A204.1 (cell line): Measurements from ENCODE around the gene NKAIN2.

Experiments used
- FAIRE-seq: peaks from 2 replicates; lab custom pipeline; 2012; peaks lifted over from hg19 to GRCh38; lab: Jason Lieb, UNC

Gene NKAIN2

DNA sequence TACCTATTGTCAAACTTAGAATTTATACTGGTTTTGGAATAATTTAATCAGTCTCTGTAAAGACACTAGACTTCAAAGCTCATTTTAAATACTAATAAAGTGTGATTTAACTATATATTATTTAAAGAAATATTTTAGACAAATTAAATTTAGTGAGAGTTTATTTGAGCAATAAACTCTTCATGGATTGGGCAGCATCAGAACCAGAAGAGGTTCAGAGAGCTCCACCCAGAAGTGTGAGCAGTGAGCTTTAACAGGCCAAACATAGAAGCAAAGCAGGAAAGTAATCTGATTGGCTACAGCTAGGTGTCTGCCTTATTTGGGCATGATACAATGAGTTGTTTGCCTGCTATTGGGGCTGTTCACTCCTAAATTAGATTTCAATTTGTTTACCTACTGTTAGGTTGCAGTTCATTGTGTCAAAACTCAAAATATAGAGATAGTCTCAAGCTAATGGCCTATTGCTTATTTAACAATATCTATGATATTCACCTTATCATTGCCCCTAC, 803.5 kb downstream of the NKAIN2 start:
- FAIRE-seq: no peak

DNA sequence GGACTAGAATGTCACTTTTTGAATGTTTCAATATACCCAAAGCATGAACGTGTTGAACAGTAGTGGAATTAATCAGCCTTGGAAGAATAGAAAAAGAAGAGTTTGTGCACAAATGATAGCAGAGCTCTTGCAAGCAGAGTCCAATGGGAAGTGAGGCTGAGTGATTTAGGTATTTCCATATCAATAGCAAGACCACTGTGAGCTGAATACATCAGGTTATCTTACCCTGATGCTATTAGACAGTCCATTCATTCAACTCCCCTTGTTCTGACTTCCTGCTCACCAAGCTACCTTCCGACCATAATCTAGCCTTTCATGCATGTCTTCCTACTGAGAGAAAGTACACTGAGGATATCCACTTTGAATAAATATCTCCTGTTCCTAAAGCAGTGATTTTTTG, 809.4 kb downstream of the NKAIN2 start:
- FAIRE-seq: no peak

DNA sequence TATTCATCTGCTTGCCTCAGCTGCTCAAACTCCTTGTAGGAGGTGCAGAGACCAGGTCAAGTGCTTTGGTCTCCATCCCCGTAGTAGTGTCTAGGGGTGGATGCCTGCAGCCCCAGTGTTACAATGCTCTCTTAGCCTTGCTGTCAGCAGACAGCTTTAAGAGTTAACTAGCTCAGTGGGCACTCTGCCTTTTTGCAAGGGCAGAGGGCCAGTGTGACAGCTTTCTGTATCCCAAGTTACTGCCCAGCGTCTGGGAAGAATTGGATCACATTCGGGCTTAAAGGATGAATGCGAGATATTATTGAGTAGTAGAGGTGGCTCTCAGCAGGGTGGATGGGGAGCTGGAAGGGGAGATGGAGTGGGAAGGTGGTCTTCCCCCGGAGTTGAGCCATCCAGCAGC, 818.7 kb downstream of the NKAIN2 start:
- no peak for FAIRE-seq

DNA sequence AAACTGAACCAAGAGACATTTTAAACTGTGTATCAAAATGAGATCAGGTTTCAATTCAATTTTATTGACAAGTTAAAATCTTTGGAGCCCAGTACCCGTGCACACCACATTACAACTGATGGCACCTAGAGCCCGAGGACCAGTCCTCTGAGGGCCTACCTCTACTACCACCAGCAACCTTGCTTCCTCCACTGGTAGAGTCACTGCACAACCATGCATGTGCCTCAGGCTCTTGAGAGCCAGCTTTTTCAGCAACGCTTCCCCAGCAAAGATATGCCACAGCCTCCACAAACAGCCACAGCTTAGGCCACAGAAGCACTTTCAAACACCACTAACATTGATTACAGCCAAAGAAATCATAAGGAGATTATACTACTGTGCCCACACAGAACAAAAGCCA, 830.0 kb downstream of the NKAIN2 start:
- FAIRE-seq: no peak

DNA sequence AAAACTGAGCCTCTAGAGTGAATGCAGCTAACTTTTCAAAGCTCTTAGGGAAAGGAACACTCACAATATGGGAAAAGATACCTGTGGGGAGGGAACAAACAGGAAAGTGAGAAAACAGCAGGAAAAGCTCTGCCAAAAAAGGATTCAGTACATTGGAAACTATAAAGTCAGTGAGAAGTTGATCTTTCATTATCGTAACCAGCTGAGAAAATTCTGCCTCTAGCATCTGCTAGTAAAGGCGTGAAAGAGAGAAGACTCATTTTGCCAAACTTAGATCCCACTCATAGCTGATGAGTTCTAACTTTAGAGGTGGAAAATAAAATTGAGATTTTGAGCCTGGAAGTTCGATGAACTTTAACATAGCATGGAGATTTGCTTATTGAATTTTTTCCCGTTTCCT, 836.8 kb downstream of the NKAIN2 start:
- FAIRE-seq: no peak

DNA sequence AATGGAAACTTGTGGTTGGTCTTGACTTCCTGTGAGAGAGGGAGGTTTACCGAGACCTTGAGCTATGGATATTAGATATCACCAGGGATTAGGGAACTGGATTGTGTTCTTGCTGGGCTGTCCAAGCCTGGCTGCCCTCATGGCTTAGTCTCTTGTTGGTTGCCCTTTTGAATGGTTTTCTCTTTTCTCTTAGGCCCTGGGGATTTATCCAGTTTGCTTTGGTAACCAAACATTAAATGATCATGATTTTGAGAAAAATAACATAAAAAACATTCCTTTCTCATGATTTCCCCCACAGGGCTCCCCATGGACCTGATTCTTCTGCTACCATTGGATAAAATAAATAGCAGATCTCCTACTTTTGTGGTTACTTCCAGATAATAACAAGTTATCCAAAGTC, 852.2 kb downstream of the NKAIN2 start:
- FAIRE-seq: no peak

DNA sequence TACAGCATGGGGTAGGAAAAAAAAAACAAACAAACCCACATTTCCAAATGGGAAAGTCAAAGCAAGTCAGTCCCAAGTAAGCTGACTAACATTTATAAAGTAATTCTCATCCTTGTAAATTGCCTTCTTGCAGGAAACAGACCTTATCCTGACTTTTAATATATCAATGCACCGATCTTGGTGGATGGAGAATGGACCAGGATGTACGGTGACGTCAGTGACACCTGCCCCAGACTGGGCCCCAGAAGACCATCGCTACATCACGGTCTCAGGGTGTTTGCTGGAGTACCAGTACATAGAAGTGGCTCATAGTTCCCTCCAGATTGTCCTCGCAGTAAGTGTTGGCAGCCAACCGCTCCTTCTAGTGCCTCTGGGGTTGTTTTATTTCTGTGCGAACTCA, 854.4 kb downstream of the NKAIN2 start:
- FAIRE-seq: no peak

DNA sequence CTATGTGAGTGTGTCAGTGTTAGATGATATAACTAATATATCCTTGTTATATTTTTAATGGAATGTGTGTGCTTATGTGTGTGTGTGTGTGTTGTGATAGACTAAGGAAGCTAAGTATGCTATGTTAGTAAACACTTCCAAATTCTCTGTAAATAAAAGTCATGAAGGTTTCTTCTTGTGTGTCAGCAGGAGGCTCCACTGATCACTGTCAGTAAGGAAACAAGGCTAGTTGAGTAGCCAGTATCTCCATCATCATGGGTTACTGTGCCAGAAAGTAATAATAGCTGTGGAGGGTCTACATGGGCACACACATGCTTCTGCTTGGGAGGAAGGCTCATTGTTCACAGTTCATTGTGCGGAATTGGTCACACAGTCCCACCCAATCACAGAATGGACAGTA, 855.8 kb downstream of the NKAIN2 start:
- no peak for FAIRE-seq

DNA sequence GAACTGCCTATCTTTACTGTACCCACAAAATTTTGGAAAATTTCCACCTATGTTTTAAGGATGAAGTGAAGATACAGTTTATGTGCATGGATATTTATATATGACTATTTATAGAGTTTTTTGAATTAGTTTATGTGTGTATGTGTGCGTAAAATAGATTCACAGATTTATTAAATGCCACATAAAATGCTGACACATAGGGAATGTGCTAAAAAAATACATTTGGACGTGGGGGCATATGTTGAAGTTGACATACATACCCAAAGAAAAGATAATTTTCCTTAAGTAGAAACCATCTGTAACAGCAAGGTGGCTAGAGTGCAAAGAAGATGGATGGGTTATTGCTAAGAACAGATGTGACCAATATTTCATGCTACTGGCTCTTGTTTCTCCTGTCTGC, 856.5 kb downstream of the NKAIN2 start:
- no peak for FAIRE-seq

DNA sequence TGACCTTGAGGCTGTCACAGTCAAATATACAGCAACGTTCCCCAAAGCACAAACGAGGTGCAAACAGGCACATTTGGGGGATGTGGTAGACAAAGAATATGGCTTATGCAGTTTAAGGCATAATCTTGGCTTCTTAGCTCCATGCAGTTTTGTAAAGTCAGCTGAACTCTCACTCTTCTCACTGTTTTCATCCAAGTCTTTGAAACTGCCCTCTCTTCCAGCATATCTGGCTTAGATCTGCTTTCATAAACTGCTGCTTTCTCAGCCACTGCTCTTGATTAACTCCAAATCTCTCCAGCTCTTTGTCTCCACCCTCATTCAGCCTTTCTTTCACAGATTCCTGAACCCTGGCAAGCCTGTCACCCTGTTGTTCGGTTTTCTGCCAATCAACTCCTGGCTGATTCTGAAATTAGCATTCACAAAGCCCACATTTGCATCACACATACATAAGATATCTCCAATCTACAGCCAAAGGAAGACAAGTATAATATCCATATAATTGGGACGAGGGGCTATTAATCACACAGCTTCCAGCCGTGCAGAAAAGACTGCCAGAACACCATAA, 857.5 kb downstream of the NKAIN2 start:
- FAIRE-seq: no peak

DNA sequence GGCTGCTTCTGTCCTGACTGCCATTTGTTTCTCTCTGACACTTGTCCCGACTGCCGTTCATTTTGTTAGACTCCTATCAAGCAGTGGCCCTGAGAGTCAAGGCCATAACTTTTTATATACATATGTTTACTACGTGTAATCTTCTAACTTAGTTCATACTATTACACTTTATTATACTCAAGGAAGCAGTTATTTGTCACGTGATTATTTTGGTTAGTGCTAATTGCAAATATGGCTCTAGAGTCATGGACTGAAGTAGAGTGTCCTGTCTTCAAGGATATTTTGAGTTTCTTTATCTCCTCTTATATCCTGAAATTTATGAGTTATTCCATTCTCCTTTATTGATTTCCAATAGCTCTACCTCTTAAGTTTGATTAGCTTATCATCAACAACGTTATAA, 864.4 kb downstream of the NKAIN2 start:
- no peak for FAIRE-seq

DNA sequence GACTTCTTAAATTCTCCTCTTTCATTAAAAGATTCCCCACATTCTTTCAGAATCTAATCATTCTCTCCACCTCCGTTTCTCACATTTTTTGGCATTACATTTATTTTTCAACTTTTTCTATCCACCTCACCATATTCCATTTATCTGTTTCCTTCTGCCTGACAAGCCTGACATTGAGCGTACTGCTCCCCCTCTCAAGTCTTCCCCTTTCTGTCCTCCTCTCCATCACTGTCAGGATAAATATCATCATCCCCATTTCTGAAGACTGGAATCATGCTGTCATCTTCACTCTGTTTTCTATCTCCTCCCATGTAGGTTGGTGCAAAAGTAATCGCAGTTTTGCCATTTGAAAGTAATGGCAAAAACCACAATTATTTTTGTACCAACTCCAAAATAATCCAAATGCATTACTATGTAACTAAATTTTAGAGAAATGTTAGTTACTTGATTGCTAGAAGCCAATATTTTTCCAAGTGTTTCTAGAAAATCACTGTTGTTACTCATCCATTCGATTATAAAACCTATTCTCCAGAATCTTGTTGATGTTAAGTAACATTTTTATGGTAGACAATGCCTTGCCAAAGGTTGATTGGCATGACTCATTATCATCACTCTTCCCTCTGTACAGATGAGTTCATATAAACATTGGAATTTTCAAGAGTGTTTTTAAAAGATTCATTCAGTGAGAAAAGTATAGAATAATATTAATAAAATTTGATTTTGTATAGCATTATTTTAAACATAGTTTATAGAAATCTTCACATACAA, 866.2 kb downstream of the NKAIN2 start:
- no peak for FAIRE-seq

DNA sequence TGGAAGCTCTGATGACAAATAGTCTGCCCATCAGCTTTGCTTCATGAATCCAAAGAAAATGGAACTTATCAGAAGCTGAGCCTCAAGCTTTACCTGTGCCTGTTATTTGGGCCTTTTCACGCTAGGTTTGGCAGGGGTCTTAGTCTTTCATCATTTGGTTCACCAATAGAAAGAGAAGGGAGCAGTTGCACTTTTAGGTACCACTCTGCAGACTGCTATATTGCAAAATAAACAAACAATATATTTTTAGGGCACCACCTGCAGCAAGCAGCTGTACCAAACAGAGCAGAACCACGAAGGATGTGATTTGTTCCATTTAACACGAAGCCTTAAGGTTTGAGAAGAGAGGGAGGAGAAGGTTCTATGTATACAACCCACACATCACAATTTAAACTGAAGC, 867.1 kb downstream of the NKAIN2 start:
- no peak for FAIRE-seq

DNA sequence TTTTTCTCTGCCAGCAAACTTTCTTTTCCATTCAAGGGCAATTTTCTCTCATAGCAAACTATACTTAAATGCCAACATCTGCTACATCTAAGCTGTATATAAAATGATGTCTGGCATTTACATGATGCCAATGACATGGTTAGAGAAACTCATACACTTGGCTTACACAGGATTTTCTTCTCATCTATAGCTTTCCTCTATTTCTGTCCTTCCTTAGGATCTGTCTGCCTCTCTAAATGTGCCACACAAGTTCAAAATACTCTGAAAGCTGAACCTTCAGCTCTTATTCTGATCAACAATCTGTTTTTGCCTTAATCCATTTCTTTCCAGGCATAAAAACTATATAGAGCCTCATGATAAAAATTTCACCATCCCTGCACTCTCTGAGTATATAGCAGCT, 867.7 kb downstream of the NKAIN2 start:
- no peak for FAIRE-seq

DNA sequence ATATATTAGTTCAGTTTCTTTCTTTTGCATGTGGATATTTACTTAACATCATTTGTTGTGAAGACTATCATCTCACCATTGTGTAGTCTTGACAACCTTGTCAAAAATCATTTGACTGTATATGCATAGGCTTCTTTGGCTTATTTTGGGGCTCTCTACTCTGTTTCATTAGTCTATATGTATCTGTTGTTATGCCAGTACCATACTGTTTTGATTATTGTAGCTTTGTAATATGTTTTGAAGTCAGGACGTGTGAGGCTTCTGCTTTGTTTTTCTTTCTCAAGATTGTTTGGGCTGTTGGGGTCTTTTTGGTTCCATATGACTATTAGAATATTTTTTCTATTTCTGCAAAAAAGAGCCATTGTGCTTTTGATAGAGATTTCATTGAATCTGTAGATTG, 870.4 kb downstream of the NKAIN2 start:
- no peak for FAIRE-seq

DNA sequence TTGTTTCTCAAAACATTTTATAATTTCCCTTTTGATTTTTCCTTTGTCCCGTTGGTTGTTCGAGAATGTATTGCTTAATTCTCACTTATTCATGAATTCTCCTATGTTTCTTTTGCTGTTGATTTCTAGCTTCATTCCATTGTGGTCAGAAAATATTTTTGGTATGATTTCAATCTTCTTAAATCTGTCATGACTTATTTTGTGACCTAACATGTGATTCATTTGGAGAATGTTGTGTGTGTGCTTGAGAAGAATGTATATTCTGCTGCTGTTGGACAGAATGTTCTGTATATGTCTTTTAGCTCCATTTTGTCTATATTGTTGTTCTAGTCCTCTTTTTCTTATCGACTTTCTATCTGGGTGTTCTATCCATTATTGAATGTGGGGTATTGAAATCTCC, 872.4 kb downstream of the NKAIN2 start:
- FAIRE-seq: no peak

DNA sequence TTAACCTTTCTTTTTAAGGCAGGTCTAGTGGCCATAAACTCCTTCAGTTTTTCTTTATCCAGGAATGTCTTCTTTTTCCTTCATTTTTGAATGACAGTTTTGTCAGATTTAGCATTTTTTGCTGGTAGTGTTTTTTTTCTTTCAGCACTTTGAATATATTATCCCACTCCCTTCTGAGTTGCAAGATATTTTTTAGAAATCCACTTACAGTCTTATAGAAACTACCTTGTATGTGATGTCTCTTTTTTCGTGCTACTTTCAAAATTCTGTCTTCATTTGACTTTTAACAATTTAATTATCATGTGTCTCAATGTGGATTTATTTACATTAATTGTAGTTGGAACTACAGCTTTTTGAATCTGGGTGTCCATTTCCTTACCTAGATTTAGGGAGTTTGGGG, 874.2 kb downstream of the NKAIN2 start:
- FAIRE-seq: no peak

DNA sequence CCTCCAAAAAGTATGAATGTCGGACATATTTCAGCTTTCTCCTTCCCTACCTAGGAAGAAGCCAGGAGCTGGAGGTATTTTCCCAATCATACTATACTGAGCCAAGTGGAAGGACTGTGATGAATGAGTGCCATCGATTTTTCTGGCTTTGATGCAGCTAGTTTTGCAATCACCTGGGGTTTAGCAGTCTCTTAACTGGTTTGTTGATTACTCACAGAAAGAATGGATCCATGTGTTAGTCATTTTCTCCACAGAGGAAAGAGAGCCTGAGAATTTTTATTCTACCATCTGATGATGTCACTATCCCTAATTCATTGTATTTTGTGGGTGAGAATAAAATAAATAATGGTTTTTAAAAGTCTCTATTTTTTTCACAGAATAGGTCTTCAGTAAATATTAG, 875.7 kb downstream of the NKAIN2 start:
- FAIRE-seq: no peak

DNA sequence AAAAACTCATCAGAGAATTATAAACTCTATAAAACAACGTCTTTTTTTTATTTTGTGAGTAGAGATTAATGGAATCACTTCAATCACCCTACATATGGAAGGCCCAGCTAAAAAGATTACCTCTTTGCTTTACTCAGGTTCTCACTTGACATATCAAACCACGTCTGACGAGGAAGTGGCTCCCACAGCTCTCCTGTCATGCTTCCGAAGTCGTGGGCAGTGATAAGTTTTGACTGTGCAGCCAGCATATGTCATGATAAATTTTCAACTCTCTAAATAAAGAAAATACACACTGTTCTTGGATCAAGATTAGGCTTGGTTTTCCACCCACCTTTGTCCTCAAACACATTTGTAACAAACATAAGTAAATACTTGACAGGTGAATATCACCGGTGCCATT, 879.1 kb downstream of the NKAIN2 start:
- no peak for FAIRE-seq

DNA sequence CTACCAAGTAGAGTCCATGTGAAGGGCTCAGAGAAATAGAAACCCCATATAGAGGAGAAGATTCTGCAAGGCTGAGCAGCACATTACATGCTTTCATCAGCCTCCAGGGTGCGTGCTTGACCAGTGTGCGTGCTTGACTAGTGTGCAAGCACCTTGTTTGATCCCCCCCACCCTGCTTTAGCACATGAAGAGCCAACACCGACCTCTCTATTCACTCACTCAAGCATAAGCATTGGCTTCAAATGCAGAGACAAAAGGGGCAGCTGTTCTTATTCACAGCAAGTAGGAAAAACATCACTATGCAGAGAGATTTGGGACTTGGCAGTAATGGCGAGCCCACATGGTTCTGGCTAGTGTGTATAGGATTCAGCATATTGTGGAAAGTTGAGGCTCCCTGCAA, 879.8 kb downstream of the NKAIN2 start:
- FAIRE-seq: no peak

DNA sequence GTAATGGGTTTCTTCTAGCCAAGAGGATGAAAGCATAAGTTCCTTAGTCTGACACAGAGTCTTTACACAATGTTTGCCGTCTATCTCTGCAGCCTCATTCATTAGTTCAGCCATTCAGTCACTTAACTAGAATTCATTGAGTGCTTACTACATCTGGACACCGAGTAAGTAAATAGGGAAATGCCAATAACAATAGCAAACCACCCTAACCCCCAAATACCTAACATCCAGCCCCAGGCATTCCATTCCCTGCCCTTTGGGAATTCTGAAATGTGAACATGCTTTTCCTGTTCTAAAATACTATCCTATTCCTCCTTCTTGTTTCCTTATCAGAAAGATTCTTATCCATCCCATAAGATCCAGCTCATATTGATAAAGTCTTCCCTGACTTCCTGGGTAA, 881.0 kb downstream of the NKAIN2 start:
- no peak for FAIRE-seq

DNA sequence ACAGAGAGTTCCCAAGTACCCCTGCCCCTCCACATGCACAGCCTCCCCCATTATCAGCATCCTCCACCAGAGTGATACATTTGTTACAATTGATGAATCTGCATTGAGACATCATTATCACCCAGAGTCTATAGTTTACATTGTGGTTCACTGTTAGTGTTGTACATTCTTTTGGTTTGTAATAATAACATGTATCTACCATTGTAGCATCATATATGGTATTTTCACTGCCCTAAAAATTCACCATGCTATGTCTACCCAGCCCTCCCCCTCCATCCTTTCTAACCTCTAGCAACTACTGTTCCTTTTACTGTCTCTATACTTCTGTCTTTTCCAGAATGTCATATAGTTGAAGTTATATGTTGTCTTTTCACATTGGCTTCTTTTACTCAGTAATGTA, 884.7 kb downstream of the NKAIN2 start:
- no peak for FAIRE-seq

DNA sequence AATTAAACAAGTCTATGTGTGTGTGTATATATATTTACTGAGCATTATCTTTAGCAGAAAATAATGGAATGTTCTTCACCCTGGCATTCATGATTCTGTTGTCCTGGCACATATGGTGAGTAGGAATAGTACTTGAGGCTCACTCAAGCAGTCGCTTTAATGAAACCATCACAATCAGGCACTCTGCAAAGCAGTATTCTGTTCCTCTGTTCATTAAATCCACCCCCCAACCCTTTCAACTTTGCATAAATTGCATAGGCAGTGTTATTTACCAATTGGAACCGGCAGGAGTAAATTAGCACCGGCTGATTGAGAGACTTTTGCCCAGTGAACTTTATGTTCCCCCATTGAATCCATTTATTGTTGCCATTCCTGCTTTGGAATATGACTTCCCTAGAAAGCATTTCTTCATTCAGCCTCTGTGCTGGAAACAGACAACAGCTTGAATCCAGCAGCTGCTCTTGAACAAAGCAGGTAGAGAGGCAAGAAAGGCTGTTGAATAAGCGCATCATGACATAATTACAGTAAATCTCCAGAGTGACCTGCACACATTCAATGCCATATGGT, 890.6 kb downstream of the NKAIN2 start:
- FAIRE-seq: no peak

DNA sequence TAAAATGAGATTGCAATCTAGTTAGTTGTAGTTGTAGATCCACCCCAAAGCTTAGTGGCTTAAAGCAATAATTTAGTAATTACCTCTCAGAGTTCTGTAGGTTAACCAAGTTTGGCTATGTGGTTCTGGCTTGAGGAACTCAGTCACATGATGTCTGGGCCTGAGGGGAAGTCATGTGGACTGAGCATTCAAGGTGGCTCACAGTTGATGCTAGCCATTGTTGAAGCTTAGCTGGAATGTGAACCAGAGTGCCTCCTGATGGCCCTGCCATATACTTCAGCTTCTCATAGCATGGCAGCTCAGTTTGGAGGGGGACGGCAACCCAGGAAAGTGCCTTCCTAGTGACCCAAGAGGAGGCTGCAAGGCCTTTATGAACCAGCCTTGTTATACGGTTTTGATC, 895.4 kb downstream of the NKAIN2 start:
- no peak for FAIRE-seq
